Skin of body (tissue), 2 donors: Measurements from ENCODE around the gene C1QTNF6. TPM values are rescaled to one million over a fixed set of nuclear protein-coding genes. Genes with fewer than 3 reads are reported as not detected.
"Not testable (repeated sequence)": the region's sequence is repeated elsewhere in the genome, so short reads cannot be mapped to it uniquely, and the experiment has no call there.

Experiments used
- DNase-seq: peaks from one replicate; lab custom pipeline; 2025; lab: John Stamatoyannopoulos, UW
- total RNA-seq: library from RNA; depleted of rRNA; stranded (reverse); fragments of >200 nt; gene quantifications from one replicate; pipeline ENCODE4 v1.2.3, GENCODE V29; 2014

C1QTNF6 gene
- total RNA-seq: 15.0 TPM

- DNase-seq: peak; percentile 76
These were observed at the start of gene C1QTNF6 for GRCh38 chr22:37187891-37188761. Gene C1QTNF6 (minus strand): TSS chr22:37188247. CDS start chr22:37188213, 34 bp downstream.

- no peak for DNase-seq
These were observed 48.0 kb upstream of the C1QTNF6 start for GRCh38 chr22:37235897-37236607.

- DNase-seq: no peak
These were observed 47.0 kb upstream of the C1QTNF6 start for GRCh38 chr22:37234736-37235711.

- no peak for DNase-seq
These were observed 45.9 kb upstream of the C1QTNF6 start for GRCh38 chr22:37233751-37234631.

- DNase-seq: not testable (repeated sequence)
These were observed 45.3 kb upstream of the C1QTNF6 start for GRCh38 chr22:37233371-37233750.

GRCh38 chr22:37232140-37232998 is 44.3 kb upstream of the C1QTNF6 start:
- no peak for DNase-seq

- no peak for DNase-seq
These were observed 43.5 kb upstream of the C1QTNF6 start for GRCh38 chr22:37231406-37232139.

- DNase-seq: no peak
These were observed 42.8 kb upstream of the C1QTNF6 start for GRCh38 chr22:37230673-37231405.

GRCh38 chr22:37229805-37230672 is 42.0 kb upstream of the C1QTNF6 start:
- no peak for DNase-seq

GRCh38 chr22:37229012-37229804 is 41.2 kb upstream of the C1QTNF6 start:
- no peak for DNase-seq

GRCh38 chr22:37228106-37229011 is 40.3 kb upstream of the C1QTNF6 start:
- DNase-seq: no peak

GRCh38 chr22:37226514-37226913 is 38.5 kb upstream of the C1QTNF6 start:
- DNase-seq: no peak

GRCh38 chr22:37226087-37226486 is 38.0 kb upstream of the C1QTNF6 start:
- DNase-seq: no peak

- DNase-seq: no peak
These were observed 37.4 kb upstream of the C1QTNF6 start for GRCh38 chr22:37225481-37225880.

- no peak for DNase-seq
These were observed 36.8 kb upstream of the C1QTNF6 start for GRCh38 chr22:37224757-37225420.
